GM12865 (cell line): ENCODE results near the gene TENM4.
"Not testable (repeated sequence)": the region's sequence is repeated elsewhere in the genome, so short reads cannot be mapped to it uniquely, and the experiment has no call there.

Experiments
- DNase-seq: peaks from one replicate; pipeline ENCODE4 v3.0.0; 2010; ENCODE audit warnings: low read depth
- H3K4me3 ChIP-seq: 2 replicates; pipeline ENCODE4 v1.5.1; 2011; ENCODE audit warnings: mild to moderate bottlenecking, low read depth, low read length, control low read depth
- TF ChIP-seq, protein P1 (sequence below): IDR thresholded peaks from 2 replicates; pipeline ENCODE4 v1.5.1; 2011; ENCODE audit warnings: low read length, control low read depth, low read depth, inconsistent platforms; ENCODE audit not compliant: insufficient read depth; ENCODE audit errors: missing control alignments

The TENM4 gene

DNA sequence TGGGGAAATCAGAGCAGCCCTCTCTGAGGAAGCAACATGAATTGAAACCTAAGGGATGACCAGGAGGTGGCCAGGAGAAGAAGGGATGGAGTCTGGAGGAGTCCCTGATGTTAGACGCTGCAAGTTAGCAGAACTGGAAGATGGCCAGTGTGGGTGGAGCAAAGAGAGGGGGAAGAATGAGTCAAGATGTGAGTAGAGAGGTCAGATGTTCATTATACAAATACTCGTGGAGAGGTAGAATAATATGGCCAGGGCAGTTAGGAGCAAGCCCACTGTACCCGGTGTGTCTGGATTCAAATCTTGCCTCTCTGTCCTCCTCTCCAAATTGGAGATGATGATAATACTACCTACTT, 242.0 kb downstream of the TENM4 start:
- no peak for DNase-seq
- no peak overlapping the region for H3K4me3 ChIP-seq
- TF ChIP-seq, protein P1, sequence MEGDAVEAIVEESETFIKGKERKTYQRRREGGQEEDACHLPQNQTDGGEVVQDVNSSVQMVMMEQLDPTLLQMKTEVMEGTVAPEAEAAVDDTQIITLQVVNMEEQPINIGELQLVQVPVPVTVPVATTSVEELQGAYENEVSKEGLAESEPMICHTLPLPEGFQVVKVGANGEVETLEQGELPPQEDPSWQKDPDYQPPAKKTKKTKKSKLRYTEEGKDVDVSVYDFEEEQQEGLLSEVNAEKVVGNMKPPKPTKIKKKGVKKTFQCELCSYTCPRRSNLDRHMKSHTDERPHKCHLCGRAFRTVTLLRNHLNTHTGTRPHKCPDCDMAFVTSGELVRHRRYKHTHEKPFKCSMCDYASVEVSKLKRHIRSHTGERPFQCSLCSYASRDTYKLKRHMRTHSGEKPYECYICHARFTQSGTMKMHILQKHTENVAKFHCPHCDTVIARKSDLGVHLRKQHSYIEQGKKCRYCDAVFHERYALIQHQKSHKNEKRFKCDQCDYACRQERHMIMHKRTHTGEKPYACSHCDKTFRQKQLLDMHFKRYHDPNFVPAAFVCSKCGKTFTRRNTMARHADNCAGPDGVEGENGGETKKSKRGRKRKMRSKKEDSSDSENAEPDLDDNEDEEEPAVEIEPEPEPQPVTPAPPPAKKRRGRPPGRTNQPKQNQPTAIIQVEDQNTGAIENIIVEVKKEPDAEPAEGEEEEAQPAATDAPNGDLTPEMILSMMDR: no peak

DNA sequence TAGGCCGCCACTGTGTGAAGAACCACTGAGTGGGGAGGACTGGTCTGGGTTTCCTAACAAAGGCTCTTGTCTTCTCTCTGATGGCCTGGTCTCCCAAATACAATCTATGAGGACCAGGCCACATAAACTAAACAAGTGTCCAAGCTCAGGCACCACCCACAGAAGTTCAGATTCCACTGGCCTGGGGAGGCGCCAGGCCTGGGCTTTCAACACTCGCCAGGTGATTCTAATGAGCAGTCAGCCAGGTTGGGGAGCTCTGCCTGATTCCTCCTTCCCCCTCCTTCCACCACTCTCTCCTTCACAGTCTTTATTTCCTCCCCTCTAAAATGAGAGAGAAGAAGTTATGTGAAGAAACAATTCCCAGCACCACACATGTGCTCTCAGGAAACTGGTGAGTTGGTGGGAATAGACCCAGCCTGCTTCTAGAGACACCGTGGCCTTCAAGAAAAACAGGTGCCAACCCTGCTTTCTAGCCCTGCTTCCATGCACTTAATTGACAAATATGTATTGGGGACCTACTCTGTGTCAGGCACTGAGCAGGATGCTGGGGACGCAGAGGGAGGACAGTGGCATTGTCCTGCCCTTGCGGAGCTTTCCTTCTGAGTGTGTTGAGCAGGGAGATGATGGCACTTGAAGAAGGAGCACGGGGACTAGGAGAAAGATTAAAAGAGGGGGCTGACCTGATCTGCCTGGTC, 242.5 kb downstream of the TENM4 start:
- TF ChIP-seq, protein P1: no peak
- H3K4me3 ChIP-seq: no peak overlapping the region
- no peak for DNase-seq

DNA sequence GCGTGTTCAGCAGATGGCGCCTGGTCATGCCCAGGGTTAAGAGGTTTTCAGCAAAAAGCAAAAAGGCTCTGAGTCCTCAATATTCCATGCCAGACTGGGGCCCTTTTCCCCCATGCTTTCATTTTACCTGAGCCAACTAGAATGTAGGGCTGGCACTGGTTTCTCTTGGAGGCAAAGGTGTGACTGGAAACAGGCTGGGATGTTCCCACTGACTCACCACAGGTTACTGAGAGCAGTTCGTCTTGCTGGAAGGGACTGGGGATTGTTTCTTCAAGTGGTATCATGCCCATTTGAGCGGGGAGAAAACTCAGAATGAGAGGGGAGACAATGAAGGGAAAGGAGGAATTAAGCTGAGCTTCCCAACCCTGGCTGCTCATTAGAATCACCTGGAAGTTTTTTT, 243.9 kb downstream of the TENM4 start:
- TF ChIP-seq, protein P1: no peak
- H3K4me3 ChIP-seq: no peak overlapping the region
- DNase-seq: no peak

DNA sequence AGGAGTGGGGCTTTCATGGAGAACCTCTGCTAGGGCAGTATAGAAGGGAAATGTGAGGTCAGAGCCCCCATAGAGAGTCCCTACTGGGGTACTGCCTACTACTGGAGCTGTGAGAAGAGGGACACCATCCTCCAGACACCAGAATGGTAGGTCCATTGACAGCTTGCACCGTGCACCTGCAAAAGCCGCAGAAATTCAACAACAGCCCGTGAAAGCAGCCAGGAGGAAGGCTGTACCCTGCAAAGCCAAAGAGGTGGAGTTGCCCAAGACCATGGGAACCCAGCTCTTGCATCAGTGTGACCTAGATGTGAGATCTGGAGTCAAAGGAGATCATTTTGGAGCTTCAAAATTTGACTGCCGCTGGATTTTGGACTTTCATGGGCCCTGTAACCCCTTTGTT, 245.6 kb downstream of the TENM4 start:
- TF ChIP-seq, protein P1: no peak
- DNase-seq: no peak
- H3K4me3 ChIP-seq: no peak overlapping the region

DNA sequence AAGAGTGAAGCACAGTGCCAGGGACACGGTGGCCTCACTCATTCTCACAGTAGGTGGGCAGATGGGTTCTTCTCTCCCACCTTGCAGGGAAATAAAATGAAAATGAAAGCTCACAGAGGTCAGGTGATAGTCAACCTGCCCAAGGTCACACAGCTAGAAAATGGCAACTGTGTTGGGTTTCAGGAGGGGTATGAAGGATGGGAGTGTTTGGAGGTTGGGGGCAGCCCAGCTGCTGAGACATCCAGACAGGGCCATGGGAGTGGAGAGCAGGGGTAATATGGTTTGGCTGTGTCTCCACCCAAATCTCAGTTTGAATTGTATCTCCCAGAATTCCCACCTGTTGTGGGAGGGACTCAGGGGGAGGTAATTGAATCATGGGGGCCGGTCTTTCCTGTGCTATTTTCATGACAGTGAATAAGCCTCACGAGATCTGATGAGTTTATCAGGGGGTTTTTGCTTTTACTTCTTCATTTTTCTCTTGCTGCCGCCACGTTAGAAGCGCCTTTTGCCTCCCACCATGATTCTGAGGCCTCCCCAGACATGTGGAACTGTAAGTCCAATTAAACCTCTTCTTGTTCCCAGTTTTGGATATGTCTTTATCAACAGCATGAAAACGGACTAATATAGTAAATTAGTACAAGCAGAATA, 247.0 kb downstream of the TENM4 start:
- no peak overlapping the region for H3K4me3 ChIP-seq
- TF ChIP-seq, protein P1: no peak
- no peak for DNase-seq

DNA sequence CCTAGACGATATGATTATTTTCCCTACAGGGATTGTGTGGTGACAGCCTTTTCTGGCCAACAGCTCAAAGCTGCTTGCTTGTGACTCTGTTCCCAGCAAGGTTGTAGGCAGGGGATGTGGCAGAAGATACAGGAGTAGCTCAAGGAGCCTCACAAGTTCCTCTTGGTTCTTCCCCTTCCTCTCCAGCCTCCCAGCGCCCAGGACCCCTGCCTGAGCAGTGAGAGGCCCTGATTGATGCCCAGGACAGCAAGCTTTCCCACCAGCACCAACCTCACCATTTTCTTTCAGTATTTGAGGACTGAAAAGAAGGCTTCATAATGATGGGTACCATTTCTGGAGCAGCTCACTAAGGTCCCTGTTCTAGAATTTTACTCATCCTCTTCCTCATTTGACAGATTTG, 248.0 kb downstream of the TENM4 start:
- TF ChIP-seq, protein P1: no peak
- DNase-seq: no peak

DNA sequence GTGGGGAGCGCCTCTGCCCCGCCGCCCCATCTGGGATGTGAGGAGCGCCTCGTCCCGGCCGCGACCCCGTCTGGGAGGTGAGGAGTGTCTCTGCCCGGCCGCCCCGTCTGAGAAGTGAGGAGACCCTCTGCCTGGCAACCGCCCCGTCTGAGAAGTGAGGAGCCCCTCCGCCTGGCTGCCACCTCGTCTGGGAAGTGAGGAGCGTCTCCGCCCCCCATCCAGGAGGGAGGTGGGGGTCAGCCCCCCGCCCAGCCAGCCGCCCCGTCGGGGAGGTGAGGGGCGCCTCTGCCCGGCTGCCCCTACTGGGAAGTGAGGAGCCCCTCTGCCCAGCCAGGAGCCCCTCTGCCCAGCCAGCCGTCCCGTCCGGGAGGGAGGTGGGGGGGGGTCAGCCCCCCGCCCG, 249.1 kb downstream of the TENM4 start:
- H3K4me3 ChIP-seq, DNase-seq: not testable (repeated sequence)

More for the DNA sequence above, 248.0 kb downstream of the TENM4 start:
- H3K4me3 ChIP-seq: no peak overlapping the region

DNA sequence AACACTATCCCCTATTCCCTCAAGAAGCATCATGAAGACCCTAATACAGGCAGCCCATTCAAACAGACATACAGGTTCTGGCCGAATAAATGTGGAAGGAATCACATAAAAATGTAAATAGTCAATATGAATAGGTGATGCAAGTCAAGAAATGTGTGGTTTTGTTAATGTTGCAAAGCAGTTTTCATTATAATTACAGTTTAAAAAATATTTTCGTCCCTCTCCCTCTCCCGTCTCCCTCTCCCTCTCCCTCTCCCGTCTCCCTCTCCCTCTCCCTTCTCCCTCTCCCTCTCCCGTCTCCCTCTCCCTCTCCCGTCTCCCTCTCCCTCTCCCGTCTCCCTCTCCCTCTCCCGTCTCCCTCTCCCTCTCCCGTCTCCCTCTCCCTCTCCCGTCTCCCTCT, 250.3 kb downstream of the TENM4 start:
- not testable (repeated sequence) for H3K4me3 ChIP-seq, DNase-seq
